Activated CD4-positive, alpha-beta T cell treated with anti-CD3 and anti-CD28 coated beads, Interleukin-10, Interleukin-2, amounts not matched to agents 100 ng/mL and 50 ng/mL, durations not matched to agents 16 hours and 8 hours (primary cell): ENCODE measurements around the gene KCNK5.
A peak's percentile ranks its signal among the peaks of the same experiment; 100 is the strongest.

Experiments
- DNase-seq: peaks from one replicate; pipeline ENCODE4 v3.0.0-alpha.2; 2020

Gene KCNK5

GRCh38 chr6:39239527-39240154, 10.4 kb upstream of the KCNK5 start:
- DNase-seq: no peak

- DNase-seq: no peak
Observed at GRCh38 chr6:39236742-39237141, 7.5 kb upstream of the KCNK5 start.

GRCh38 chr6:39233333-39233732, 4.1 kb upstream of the KCNK5 start:
- no peak for DNase-seq

GRCh38 chr6:39231521-39232243, 2.4 kb upstream of the KCNK5 start:
- no peak for DNase-seq

GRCh38 chr6:39230654-39231035, 1.4 kb upstream of the KCNK5 start:
- no peak for DNase-seq

- DNase-seq: peak; percentile 51
Observed at GRCh38 chr6:39228111-39228971, 934 bp downstream of the KCNK5 start.

GRCh38 chr6:39227476-39227875, 1.8 kb downstream of the KCNK5 start:
- DNase-seq: no peak

GRCh38 chr6:39226639-39227329, 2.5 kb downstream of the KCNK5 start:
- no peak for DNase-seq

GRCh38 chr6:39225946-39226437, 3.3 kb downstream of the KCNK5 start:
- peak; percentile 85 for DNase-seq

GRCh38 chr6:39225543-39225942, 3.7 kb downstream of the KCNK5 start:
- DNase-seq: peak; percentile 20

- no peak for DNase-seq
Observed at GRCh38 chr6:39224523-39225182, 4.6 kb downstream of the KCNK5 start.

GRCh38 chr6:39224011-39224410, 5.3 kb downstream of the KCNK5 start:
- DNase-seq: no peak

GRCh38 chr6:39223555-39223954, 5.7 kb downstream of the KCNK5 start:
- DNase-seq: no peak

GRCh38 chr6:39223061-39223460, 6.2 kb downstream of the KCNK5 start:
- DNase-seq: no peak

GRCh38 chr6:39221779-39222641, 7.3 kb downstream of the KCNK5 start:
- no peak for DNase-seq

- no peak for DNase-seq
Observed at GRCh38 chr6:39221115-39221514, 8.2 kb downstream of the KCNK5 start.

GRCh38 chr6:39218868-39219567, 10.3 kb downstream of the KCNK5 start:
- peak; percentile 11 for DNase-seq

- no peak for DNase-seq
Observed at GRCh38 chr6:39217177-39217864, 12.0 kb downstream of the KCNK5 start.

GRCh38 chr6:39215640-39216158, 13.6 kb downstream of the KCNK5 start:
- DNase-seq: peak; percentile 33
